DND-41 (cell line): ENCODE data around the gene PRAME.

ENCODE experiments used
- EZH2 ChIP-seq: IDR thresholded peaks from 3 replicates; pipeline ENCODE4 v1.6.1; 2012; ENCODE audit warnings: borderline replicate concordance, low read depth, mild to moderate bottlenecking, moderate library complexity, low read length, inconsistent platforms; ENCODE audit not compliant: severe bottlenecking
- TF ChIP-seq, protein P1 (sequence below): IDR thresholded peaks from 2 replicates; pipeline ENCODE4 v1.5.1; 2012; ENCODE audit warnings: borderline replicate concordance, low read length, moderate library complexity, mild to moderate bottlenecking; ENCODE audit not compliant: poor library complexity, severe bottlenecking; ENCODE audit errors: extremely low read depth

DNA sequence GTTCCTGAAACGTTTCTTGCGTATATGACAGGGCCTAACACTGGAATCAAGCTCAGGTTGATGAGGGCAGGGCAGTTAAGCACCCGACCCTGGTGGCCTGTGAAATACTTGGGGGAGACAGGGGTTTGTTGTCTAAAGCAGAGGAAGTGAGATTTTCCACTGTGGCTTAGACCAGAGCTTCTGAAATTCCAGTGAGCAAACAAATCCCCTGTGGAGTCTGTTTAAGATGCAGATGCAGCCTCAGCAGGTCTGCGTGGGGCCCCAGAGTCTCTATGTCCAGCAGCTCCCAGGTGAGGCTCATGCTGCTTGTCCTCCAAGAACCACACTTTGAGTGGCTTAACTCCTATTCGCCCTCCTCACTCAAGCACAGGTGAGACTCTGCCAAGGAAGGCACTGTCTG, 39.1 kb upstream of the PRAME start:
- TF ChIP-seq, protein P1, sequence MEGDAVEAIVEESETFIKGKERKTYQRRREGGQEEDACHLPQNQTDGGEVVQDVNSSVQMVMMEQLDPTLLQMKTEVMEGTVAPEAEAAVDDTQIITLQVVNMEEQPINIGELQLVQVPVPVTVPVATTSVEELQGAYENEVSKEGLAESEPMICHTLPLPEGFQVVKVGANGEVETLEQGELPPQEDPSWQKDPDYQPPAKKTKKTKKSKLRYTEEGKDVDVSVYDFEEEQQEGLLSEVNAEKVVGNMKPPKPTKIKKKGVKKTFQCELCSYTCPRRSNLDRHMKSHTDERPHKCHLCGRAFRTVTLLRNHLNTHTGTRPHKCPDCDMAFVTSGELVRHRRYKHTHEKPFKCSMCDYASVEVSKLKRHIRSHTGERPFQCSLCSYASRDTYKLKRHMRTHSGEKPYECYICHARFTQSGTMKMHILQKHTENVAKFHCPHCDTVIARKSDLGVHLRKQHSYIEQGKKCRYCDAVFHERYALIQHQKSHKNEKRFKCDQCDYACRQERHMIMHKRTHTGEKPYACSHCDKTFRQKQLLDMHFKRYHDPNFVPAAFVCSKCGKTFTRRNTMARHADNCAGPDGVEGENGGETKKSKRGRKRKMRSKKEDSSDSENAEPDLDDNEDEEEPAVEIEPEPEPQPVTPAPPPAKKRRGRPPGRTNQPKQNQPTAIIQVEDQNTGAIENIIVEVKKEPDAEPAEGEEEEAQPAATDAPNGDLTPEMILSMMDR = no peak
- no peak for TF ChIP-seq EZH2
